IPS-18c (cell line): Measurements from ENCODE around the gene PRPF19.
A peak's percentile ranks its signal among the peaks of the same experiment; 100 is the strongest.

Experiments used
- H3K4me3 ChIP-seq: 2 replicates; pipeline ENCODE4 v1.7.0; 2013; ENCODE audit warnings: low read depth, mild to moderate bottlenecking, low read length, moderate library complexity; ENCODE audit not compliant: insufficient read depth
- H3K9me3 ChIP-seq: one replicate; pipeline ENCODE4 v1.6.1; 2013; ENCODE audit warnings: mild to moderate bottlenecking, low read length, moderate library complexity; ENCODE audit not compliant: control insufficient read depth, insufficient read depth

PRPF19 gene

GRCh38 chr11:60928563-60929001 lies 22.2 kb upstream of the PRPF19 start:
- no peak overlapping the region for H3K4me3 ChIP-seq

GRCh38 chr11:60927600-60927999 lies 21.2 kb upstream of the PRPF19 start:
- no peak overlapping the region for H3K4me3 ChIP-seq

More at GRCh38 chr11:60928563-60929001, 22.2 kb upstream of the PRPF19 start:
- peaks cover 2% of the 10 kb centered on the region for H3K9me3 ChIP-seq

GRCh38 chr11:60927061-60927592 lies 20.7 kb upstream of the PRPF19 start:
- Histone ChIP-seq H3K9me3 (peaks cover 2% of the 10 kb centered on the region), H3K4me3 (no peak overlapping the region)

More at GRCh38 chr11:60927600-60927999, 21.2 kb upstream of the PRPF19 start:
- peaks cover 2% of the 10 kb centered on the region for H3K9me3 ChIP-seq

GRCh38 chr11:60926500-60926899 lies 20.1 kb upstream of the PRPF19 start:
- Histone ChIP-seq H3K9me3 (peaks cover 2% of the 10 kb centered on the region), H3K4me3 (no peak overlapping the region)

- H3K4me3 ChIP-seq: peak overlapping the region; percentile 87; the same call in 1 of the 2 replicates
- peaks cover 2% of the 10 kb centered on the region for H3K9me3 ChIP-seq
These were observed 19.5 kb upstream of the PRPF19 start for GRCh38 chr11:60925868-60926267.

- H3K9me3 ChIP-seq: peaks cover 2% of the 10 kb centered on the region
- H3K4me3 ChIP-seq: peak overlapping the region; percentile 87
These were observed 18.8 kb upstream of the PRPF19 start for GRCh38 chr11:60924906-60925853.

- Histone ChIP-seq H3K4me3 (peak within 1 kb of the TSS; percentile 87), H3K9me3 (peaks cover 2% of the 10 kb centered on the region)
These were observed 17.9 kb upstream of the PRPF19 start, which contains the start of gene TMEM132A for GRCh38 chr11:60924110-60924905. Gene TMEM132A, plus strand, starts transcription at chr11:60924460. Its CDS starts 174 bp downstream, at chr11:60924634.

GRCh38 chr11:60923800-60924109 lies 17.4 kb upstream of the PRPF19 start:
- Histone ChIP-seq H3K4me3 (peak overlapping the region; percentile 87; the same call in 1 of the 2 replicates), H3K9me3 (peaks cover 2% of the 10 kb centered on the region)

- H3K9me3 ChIP-seq: peaks cover 2% of the 10 kb centered on the region
- H3K4me3 ChIP-seq: no peak overlapping the region
These were observed 16.9 kb upstream of the PRPF19 start for GRCh38 chr11:60923326-60923725.

GRCh38 chr11:60922906-60923305 lies 16.5 kb upstream of the PRPF19 start:
- Histone ChIP-seq H3K9me3 (peaks cover 2% of the 10 kb centered on the region), H3K4me3 (no peak overlapping the region; the same call in 1 of the 2 replicates)

- Histone ChIP-seq H3K9me3 (peaks cover 2% of the 10 kb centered on the region), H3K4me3 (no peak overlapping the region)
These were observed 15.5 kb upstream of the PRPF19 start for GRCh38 chr11:60921777-60922335.

GRCh38 chr11:60921259-60921658 lies 14.9 kb upstream of the PRPF19 start:
- H3K9me3 ChIP-seq: peaks cover 2% of the 10 kb centered on the region
- no peak overlapping the region for H3K4me3 ChIP-seq

GRCh38 chr11:60919956-60920355 lies 13.6 kb upstream of the PRPF19 start:
- Histone ChIP-seq H3K4me3 (no peak overlapping the region), H3K9me3 (peaks cover 2% of the 10 kb centered on the region)

- H3K4me3 ChIP-seq: no peak overlapping the region
- H3K9me3 ChIP-seq: peaks cover 2% of the 10 kb centered on the region
These were observed 12.9 kb upstream of the PRPF19 start for GRCh38 chr11:60919320-60919719.

GRCh38 chr11:60918939-60919265 lies 12.5 kb upstream of the PRPF19 start:
- Histone ChIP-seq H3K9me3 (peaks cover 2% of the 10 kb centered on the region), H3K4me3 (no peak overlapping the region)

- no peaks in the 10 kb centered on the region for H3K9me3 ChIP-seq
- no peak overlapping the region; the same call in 1 of the 2 replicates for H3K4me3 ChIP-seq
These were observed 12.0 kb upstream of the PRPF19 start for GRCh38 chr11:60918251-60918938.

- no peaks in the 10 kb centered on the region for H3K9me3 ChIP-seq
- H3K4me3 ChIP-seq: no peak overlapping the region
These were observed 10.9 kb upstream of the PRPF19 start for GRCh38 chr11:60917267-60917666.
